NCI-H526 (cell line): ENCODE measurements around the gene ITK.

Experiments used
- DNase-seq, 2 experiments: peaks; one replicate each; lab custom pipeline; 2025; lab: John Stamatoyannopoulos, UW

Gene ITK

DNA sequence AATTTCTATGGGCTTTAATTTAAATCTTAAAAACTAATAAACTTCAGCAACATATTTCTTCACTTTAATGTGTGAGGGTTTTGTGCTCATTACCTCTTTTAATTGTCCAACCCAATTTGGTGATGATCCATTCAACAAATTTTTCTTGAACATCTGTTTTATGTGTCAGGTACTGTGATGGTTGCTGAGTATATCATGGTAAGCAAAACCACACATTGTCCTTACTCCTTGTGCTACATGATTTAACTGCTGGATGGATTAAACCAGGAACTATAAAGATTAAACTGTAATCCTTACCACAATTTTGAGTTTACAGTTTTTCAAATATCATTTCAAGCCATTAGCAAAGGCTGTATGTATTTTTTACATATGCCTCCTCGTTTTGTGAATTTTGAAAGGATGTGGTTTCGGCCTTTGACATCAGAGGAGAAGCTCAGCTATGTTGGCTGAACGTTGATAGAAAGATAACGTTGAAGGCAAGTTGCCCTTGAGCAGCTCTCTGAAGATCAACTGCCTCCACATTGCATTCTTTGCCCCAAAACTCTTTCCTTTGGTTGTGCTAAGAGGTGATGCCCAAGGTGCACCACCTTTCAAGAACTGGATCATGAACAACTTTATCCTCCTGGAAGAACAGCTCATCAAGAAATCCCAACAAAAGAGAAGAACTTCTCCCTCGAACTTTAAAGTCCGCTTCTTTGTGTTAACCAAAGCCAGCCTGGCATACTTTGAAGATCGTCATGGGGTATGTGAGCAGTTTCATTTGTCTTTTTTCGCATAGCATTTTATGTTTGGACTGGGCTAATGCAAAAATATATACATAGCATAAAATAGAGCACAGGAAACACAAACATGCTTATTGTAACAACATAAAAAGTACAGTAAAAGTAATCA is at the start of gene ITK:
TSS of gene ITK (plus strand) at position 467 of the 891 bp plus-strand sequence. CDS start at position 605, 138 bp downstream.
- DNase-seq: no peak

DNA sequence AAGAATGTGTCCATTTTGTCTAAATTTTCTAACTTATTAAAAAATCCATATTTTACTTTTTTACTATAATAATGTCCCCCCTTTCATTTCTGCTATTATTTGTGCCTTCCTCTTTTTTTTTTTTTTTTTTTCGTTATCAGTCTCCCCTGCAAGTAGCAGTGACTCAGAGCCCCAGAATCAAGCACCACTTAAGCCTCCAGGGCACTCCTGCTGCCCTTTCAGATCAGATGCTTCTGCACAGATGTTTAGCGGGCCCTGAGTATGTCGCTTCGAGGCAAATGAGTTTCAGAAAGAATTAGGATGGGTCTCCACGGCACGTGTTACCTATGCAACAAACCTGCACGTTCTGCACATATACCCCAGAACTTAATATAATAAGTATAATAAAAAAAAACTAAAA is 49.7 kb upstream of the ITK start:
- DNase-seq: peak in 1 of 2 experiments; percentile 2

DNA sequence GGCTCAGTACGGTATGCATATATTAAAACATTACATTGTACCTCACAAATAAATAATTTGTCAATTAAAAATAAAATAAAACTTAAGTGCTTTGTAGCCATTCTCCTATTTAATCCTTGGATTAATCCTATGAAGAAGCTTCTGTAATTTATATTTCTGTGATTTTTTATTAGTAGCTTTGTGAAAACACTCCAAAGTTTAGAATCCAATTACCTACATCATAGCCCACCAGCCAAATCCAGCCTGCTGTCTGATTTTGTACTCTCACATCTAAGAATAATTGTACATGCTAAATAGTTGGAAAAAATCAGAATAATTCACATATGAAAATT is 48.4 kb upstream of the ITK start:
- no peak for DNase-seq

DNA sequence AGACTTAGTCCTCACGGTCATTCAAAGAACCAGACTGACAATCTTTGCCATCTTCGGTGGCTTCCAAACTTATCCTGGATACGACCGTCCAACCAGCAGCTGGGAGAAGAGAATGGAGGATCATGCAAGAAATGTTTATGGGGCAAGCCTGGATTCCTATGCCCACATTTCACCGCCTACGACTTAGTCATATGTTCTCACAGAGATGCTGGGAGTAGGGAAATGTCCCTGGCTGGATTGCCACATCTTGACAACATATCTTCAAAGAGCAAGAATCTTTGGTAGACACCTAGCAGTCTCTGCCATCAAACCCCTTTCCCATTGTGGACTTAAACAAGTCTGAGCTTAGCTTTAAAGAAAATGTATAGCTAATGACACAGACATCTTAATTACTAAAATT is 42.9 kb upstream of the ITK start:
- DNase-seq: no peak

DNA sequence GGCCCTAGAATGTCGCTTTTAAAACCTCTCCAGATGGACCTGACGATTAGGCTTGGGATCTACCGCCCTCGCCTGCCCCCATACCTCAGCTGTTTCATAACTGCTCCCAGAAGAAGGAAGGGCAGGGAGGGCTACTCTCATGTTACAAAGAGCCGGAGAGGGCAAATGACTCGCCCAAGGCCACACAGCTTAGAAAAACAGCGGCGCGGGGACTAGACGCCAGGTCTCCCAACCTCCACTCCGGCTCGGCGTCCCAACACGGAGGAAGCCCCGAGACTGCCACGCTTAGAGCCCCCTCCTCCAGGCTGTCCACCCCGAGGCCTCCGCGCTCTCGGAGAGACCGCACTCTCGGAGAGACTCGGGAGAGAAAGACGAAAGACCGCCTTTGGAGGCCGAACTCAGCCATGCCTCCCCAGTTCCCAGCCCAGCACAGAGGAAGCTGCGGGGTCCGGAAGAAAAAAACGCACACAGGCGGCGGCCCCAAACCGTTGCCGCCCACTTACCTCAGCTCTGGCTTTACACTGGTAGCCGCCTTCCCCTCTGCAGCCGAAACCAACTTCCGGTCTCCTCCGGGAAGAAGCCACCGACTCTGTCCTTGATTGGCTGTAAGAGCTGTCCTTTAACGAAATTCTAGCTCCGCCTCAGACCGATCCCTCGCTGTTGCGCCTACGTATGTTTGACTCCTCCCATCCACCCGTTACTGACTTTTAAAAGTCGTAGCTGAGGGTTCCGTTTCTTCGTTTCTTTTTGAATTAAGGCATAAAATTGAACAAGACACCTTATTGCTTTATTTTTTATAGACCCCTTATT is 38.1 kb upstream of the ITK start, which contains the start of gene MED7:
TSS of gene MED7 (minus strand) at position 549 of the 810 bp plus-strand sequence. CDS start 3,434 bp downstream, outside the sequence.
- peak; percentile 96 to 98 for DNase-seq

DNA sequence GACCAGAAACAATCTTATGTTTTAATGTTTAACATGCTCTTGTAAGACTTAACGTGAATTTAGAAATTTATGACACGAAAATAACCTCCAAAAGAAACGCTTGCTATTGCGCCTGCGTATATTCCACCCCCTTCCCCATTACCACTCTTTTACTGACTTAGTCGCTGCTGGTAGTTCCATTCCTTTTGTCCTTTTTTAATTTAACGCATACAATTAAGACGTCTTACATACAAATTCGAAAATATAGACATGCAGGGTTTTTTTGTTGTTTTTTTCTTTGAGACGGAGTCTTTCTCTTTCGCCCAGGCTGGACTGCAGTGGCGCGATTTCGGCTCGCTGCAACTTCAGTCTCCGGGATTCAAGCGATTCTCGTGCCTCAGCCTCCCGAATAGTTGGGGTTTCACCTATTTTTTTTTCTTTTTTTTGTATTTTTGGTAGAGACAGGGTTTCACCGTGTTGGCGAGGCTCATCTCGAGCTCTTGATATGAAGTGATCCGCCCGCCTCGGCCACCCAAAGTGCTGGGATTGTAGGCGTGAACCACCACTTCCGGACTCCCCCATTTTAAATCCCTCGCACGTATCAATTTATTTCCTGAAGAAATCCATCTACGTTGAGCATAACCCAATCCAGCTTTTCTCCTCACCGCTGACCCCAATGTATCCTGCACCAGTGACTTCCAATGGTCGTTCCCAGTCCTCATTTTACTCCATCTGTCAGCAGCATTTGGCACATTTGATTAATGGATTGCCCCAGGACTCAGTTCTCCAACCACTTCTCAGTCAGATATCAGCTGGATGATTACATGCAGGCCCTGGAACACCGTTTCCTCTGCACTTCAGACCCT is 37.3 kb upstream of the ITK start:
- DNase-seq: peak in 1 of 2 experiments; percentile 72

DNA sequence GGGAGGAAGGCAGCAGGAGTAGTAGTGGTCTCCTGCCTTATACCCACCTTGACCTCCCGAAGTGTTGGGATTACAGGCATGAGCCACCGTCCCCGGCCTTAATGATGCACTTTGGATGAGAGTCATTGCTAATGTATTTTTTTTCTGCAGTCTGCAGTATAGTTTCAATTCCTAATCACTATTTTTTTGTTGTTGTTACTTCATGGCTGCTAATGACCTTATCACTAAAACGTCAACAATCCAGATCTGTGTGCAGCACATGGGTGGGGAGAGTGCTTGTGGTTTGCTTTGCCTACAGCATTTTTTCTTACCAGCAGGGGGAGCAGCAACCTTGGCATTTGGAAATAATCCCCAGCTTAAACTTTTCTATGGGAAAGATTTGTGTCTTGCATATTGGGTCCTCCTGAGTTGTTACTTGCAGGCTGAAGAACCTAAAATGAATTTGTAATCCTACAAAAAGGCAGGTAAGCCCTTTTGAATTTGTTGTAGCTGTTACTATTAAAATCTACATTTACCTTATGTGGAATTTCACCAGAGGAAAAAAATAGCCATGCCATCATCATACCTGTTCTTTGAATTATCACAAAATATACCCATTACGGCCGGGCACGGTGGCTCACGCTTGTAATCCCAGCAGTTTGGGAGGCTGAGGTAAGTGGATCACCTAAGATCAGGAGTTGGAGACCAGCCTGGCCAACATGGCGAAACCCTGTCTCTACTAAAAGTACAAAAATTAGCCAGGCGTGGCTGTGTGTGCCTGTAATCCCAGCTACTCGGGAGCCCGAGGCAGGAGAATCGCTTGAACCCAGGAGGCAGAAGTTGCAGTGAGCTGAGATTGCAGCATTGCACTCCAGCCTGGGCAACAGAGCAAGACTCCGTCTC is 31.7 kb upstream of the ITK start:
- peak; percentile 47 to 81 for DNase-seq

DNA sequence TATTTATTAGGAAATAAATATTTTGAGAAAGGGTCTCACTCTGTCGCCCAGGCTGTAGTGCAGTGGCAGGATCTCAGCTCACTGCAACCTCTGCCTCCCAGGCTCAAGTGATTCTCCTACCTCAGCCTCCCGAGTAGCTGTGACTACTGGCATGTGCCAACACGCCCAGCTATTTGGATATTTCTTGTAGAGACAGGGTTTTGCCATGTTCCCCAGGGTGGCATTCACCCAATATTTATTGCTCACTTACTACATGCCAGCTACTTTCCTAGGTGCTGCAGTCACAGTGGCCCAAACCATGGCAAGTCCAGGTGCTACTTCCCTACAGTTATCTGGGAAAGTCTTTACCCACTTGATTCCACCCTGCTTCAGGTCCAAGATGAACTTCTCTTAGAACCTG is 29.6 kb upstream of the ITK start:
- DNase-seq: no peak

DNA sequence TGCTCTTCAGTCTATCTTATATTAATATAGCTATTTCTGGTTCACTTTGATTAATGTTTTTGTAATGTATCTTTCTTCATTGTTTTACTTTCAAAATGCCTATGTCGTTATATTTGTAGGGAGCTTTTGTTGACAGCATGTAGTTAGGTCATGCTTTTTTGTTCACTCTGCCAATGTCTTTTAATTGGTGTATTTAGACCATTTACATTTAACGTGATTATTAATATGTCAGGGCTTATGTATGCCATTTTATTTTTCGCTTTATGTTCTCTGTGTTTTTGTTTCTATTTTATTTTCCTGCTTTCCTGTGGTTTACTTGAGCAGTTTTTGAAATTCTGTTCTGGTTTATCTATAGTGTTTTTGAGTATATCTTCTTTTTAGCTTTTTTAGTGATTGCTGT is 25.3 kb upstream of the ITK start:
- no peak for DNase-seq

DNA sequence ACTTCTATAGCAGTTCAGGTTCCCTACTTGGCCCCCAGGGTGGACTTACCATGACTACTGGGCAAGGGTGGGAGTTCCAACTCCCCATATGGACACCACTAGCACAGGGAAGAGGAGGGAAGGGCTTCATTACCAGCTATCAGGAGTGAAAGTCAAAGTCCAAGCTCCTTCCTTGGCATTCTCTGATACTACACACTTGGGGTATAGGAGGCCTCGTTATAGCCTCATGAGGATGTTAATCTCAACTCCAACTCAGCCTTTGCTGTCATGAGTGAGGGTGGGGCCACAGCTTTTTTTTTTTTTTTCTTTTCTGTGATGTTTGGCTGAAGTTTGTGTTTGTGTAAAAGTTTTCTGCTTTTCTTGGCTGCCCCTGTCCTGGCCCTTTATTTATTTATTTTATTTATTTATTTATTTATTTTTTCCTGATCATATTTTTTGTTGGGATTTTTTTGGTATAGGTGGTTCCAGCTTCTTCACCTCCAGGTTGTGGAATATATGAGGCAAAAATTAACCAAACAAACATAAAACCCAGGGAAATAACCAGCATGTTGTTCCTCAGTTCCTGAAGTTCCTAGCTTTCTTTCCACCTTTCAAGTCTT is 23.2 kb upstream of the ITK start:
- DNase-seq: no peak

DNA sequence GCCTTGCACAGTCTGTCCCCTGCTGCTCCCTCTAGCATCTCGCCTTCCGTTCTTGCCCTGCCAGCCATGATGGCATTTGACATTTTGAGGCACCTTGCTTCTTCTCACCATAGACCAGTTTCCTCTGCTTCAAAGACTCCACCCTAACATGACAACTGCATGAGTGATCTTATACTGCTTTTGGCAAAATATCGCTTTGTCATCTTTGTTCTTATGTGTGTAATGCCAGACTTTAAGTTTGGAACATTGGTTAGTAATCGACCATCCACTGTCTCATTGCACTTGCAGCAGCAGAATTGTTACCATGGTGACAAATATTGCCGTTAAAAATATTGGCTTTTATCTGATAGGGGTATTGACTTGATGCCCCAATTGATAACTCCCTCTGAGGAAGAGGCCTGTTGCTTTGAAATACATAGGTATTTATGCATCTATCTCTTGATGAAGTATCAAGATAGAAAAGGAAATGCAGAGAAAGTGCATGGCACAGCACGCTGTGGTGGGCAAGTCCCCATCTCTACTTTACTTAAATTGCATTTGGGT is 21.4 kb upstream of the ITK start:
- no peak for DNase-seq

DNA sequence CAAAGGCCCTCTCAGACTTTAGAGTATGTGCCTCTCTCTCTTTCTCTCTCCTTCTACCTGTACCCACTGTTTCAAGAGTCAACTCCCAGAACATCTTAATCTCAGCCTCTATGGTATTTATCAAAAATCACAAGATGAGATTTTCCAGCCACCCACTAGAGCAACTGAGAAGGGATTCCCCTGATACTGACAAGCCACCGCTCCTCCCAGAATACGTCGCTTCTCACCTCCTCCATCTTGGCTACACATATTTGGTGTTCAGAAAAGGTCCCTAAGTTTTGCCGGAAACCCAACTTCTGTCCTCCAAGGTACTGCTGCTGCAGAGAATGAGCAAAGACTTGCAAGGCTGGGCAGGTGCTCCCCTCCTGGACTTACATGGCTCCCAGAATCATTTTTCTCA is 20.6 kb upstream of the ITK start:
- DNase-seq: no peak

DNA sequence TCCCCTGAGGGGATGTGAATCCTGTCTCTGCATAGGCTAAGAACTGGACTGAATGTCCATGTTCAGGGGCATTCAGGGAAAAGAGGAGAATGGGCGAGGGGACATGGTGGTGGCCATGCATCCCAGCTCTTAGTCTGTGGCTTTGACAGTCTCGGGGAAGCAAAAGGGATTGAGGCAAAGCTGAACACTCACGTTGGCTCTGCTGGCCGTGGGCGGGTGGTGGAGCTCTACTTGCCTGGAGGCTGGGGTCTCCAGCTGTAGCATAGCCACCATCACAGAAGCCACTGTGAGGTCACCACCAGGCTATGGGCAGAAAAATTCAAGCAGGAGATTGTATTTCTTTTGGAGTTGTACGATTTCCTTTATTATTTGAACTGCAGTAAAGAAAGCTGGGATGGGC is 18.6 kb upstream of the ITK start:
- DNase-seq: no peak

DNA sequence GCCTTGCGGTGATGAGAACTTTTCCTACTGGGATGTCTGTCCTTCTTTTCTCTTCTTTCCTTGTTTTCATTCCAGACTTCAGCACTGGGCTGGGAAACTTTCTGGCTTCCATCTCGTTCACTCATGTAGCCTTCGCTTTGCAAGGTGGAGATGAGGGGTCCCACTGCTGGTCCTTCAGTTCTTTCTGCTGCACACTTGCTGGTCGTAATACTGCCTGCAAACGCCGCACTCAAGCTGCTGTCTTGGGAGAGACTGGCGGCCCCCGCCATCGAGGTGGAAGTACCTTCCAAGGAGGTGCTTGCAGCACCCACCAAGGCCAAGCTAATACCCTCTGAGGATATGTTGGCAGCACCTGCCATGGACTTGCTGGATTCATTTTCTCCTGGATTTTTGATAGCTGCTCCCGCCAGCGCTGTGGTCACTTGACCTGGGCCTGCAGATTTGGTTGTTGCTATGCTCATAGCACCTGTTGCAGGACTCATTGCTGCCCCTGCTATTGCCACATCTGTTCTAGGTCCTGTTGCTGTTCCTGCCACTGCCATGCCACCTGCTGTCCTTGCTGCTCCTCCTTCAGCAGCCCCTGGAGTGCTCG is 17.6 kb upstream of the ITK start:
- no peak for DNase-seq

DNA sequence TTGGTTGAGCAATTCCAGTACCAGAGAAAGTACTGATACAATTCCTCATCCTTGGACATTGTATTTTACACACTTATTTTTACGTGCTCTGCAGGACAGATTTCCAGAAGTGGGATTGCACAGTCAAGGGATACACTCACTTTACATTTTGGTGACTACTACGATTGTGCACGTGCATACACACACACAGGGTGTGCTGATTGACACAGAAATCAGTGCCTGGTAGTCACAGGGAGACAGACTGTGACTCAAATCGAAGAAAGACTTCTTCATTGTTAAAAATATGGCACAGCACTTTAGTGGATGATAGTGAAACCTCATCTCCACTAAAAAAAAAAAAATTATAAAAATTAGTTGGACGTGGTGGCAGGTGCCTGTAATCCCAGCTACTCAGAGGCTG is 16.1 kb upstream of the ITK start:
- no peak for DNase-seq

DNA sequence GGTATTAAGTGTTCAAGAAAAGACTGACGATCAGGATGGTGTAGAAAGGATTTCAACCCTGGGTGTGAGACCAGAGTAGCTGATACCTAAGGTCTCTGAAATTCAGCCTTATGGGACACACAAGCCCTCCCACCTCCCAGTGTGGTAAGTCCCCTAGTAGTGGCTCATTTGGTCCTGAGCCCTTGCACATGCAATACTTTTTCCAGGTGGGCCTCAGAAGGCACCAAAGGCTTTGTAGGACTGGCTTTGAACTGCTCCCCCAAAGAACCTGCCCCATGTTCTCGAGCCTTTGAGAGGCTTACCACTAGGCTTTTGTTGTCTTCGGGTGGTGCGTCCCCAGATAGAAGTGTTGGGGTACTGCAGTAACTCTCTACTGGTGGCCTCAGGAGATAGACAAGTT is 15.4 kb upstream of the ITK start:
- DNase-seq: no peak

DNA sequence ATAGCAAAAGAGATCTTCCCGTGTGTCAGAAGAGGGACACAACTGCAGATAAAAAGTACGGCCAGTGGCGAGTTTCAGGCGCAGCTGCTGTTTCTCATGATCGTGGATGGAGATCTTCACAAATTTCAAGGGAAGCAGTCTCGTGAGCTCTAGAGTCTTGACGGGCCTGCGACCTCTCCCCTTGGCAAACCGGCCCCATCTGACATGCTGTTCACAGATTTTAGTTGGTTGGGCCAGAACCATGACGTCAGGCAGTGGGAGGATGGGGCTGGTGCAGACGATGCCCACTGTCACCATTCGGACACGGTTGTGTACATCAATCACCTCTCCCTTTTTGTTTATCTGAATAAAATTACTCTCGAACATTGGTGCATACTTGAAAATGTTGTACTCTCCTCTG is 15.0 kb upstream of the ITK start:
- no peak for DNase-seq

DNA sequence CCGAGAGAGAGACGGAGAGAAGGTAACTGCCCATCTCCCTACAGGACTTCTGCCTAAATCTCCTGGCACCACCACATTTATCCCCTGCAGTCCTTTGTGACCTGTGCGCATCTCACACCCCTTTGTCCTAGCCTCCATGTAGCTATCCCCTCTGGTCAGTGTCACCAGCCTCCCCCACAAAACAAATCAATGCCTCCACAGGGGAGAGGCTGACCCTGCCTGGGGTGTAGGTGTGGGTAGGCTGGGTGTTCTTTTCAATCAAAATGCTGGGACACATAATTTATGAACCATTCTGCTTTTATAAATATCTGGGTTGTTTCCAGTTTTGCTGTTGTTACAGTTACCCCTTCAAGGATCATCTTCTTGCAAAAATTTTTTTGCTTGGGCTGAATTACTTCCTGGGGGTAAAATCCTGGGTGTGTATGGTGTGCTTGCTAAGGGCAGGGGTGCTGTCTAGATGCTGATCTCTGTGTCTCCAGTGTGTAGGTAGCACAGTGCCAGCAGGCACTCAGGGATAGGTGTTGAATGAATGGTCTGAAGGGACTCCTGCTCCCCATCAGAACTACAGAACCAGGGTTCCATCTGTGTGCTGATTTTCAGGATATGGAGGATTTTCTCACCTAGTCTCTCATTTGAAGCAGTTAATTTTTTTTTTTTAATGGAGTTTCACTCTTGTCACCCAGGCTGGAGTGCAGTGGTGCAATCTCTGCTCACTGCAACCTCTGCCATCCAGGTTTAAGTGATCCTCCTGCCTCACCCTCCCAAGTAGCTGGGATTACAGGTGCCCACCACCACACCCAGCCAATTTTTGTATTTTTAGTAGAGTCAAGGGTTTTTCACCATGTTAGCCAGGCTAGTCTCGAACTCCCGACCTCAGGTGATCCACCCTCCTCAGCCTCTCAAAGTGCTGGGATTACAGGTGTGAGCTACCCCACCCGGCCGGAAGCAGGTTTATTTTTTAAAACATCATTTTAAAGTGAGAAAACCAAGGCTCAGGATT is 14.1 kb upstream of the ITK start, which contains the start of gene GARIN3:
TSS of gene GARIN3 (minus strand) at position 51 of the 1,000 bp plus-strand sequence. CDS start 96 bp downstream, outside the sequence.
- no peak for DNase-seq

DNA sequence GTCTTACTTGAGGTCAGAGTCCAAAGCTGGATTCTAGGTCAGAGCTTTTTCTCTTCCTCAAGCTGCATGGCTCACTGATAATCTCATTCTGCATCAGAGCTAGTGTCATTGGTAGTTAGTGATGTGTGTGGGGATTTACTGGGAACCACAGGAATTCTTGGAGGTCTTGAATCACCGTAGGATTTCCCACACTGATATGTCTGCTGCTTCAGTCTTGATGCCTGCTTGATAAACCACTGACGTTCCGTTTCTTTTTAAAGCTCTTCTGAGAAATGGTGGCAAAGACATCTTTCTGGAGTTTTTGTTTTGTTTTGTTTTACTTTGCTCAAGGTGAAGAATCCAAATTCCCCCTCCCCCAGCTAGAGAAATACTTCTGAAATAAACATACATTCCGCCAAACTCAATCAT is 13.4 kb upstream of the ITK start:
- DNase-seq: no peak
